Endothelial cell of umbilical vein (primary cell): ENCODE results near the gene HIVEP3. TPM values are rescaled to one million over a fixed set of nuclear protein-coding genes. Genes with fewer than 3 reads are reported as not detected.

Experiments used
- BruUV-seq: library from RNA; stranded (reverse); fragments of 400-500 nt; replicated peaks from 2 replicates; lab custom pipeline; 2021; lab: Mats Ljungman, UMichigan
- CTCF ChIA-PET: fragments of 300-600, 350-600 bp; sonication (Branson Sonifier 250); formaldehyde crosslinking; loops from one replicate; lab custom pipeline; 2021; ENCODE audit warnings: antibody characterized with exemption, inconsistent platforms; lab: Charles Lee
- POLR2A ChIA-PET: fragments of 300-600, 350-600 bp; sonication (Branson Sonifier 250); formaldehyde crosslinking; loops from one replicate; lab custom pipeline; 2021; ENCODE audit warnings: antibody characterized with exemption, inconsistent platforms; lab: Charles Lee
- DNase-seq: peaks from one replicate; pipeline ENCODE4 v3.0.0-alpha.2; 2011; ENCODE audit warnings: low read depth, low spot score
- FAIRE-seq: peaks from 2 replicates; lab custom pipeline; 2011; peaks lifted over from hg19 to GRCh38; lab: Jason Lieb, UNC
- H2AFZ ChIP-seq: 2 replicates; pipeline ENCODE4 v1.6.0; 2012; ENCODE audit warnings: low read depth, low read length, control low read depth, inconsistent platforms
- H3K27ac ChIP-seq: 2 replicates; pipeline ENCODE4 v1.5.1; 2011; ENCODE audit warnings: low read depth, mild to moderate bottlenecking, control low read depth, low read length, moderate library complexity; ENCODE audit not compliant: insufficient read depth
- H3K27me3 ChIP-seq, 2 experiments: 2 replicates each; pipeline versions ENCODE4 v1.6.0 to v1.6.1; 2011; ENCODE audit warnings: low read length in 2 of 2, mixed read lengths in 1 of 2; ENCODE audit not compliant: control insufficient read depth in 2 of 2, insufficient read depth in 2 of 2
- H3K36me3 ChIP-seq, 2 experiments: 2 replicates in 1 of 2; 3 replicates in 1 of 2; pipeline ENCODE4 v1.5.1; 2011; ENCODE audit warnings: low read length in 2 of 2, mild to moderate bottlenecking in 1 of 2, moderate library complexity in 1 of 2; ENCODE audit not compliant: control insufficient read depth in 2 of 2, insufficient read depth in 2 of 2; ENCODE audit errors: extremely low read depth in 1 of 2
- H3K4me1 ChIP-seq: 3 replicates; pipeline ENCODE4 v1.5.1; 2011; ENCODE audit warnings: mild to moderate bottlenecking, low read length; ENCODE audit not compliant: control insufficient read depth, insufficient read depth; ENCODE audit errors: extremely low read depth
- H3K4me2 ChIP-seq: 2 replicates; pipeline ENCODE4 v1.6.1; 2011; ENCODE audit warnings: low read length, control low read depth, mixed read lengths; ENCODE audit not compliant: insufficient read depth
- H3K4me3 ChIP-seq, 3 experiments: fragments of 200-600 bp in 1 of 3; sonication (generic), shearing (Covaris generic) in 1 of 3; replicated peaks in 1 of 3; 2 replicates each; pipeline ENCODE4 v1.5.1; 2011 to 2016; ENCODE audit warnings: control low read depth in 3 of 3, low read length in 3 of 3, mild to moderate bottlenecking in 2 of 3, inconsistent platforms in 1 of 3, low read depth in 1 of 3, moderate library complexity in 1 of 3; ENCODE audit not compliant: insufficient read depth in 1 of 3
- H3K79me2 ChIP-seq: 2 replicates; pipeline ENCODE4 v1.6.0; 2012; ENCODE audit warnings: low read length, inconsistent platforms; ENCODE audit not compliant: control insufficient read depth, insufficient read depth
- H3K9ac ChIP-seq: replicated peaks from 2 replicates; pipeline ENCODE3; 2011; ENCODE audit warnings: low read length, control low read depth; ENCODE audit not compliant: insufficient read depth; ENCODE audit errors: extremely low read depth
- H3K9me1 ChIP-seq: replicated peaks from 3 replicates; pipeline ENCODE4 v1.6.0; 2011; ENCODE audit warnings: mild to moderate bottlenecking, low read length; ENCODE audit not compliant: control insufficient read depth, insufficient read depth; ENCODE audit errors: extremely low read depth
- H3K9me3 ChIP-seq: replicated peaks from 2 replicates; pipeline ENCODE4 v1.5.1; 2012; ENCODE audit warnings: low read length, inconsistent platforms; ENCODE audit not compliant: control insufficient read depth, insufficient read depth
- H4K20me1 ChIP-seq: replicated peaks from 2 replicates; pipeline ENCODE3; 2011; ENCODE audit warnings: mild to moderate bottlenecking, low read length; ENCODE audit not compliant: control insufficient read depth, insufficient read depth; ENCODE audit errors: extremely low read depth
- CTCF ChIP-seq, 2 donors: IDR thresholded peaks; 1 replicate in 1 of 2; 2 replicates in 1 of 2; pipeline ENCODE4 v1.5.1; 2011; ENCODE audit warnings: low read length in 2 of 2, mild to moderate bottlenecking in 2 of 2, moderate library complexity in 2 of 2, control low read depth in 1 of 2, inconsistent platforms in 1 of 2, low read depth in 1 of 2; ENCODE audit not compliant: insufficient read depth in 1 of 2; ENCODE audit errors: extremely low read depth in 1 of 2
- EZH2 ChIP-seq: IDR thresholded peaks from 2 replicates; pipeline ENCODE4 v1.6.1; 2012; ENCODE audit warnings: borderline replicate concordance, low read depth, mild to moderate bottlenecking, moderate library complexity, low read length, inconsistent platforms; ENCODE audit not compliant: severe bottlenecking
- FOS ChIP-seq: IDR thresholded peaks from 2 replicates; pipeline ENCODE4 v1.6.1; 2011; ENCODE audit warnings: mild to moderate bottlenecking, low read length, moderate library complexity, borderline replicate concordance; ENCODE audit not compliant: insufficient read depth
- GATA2 ChIP-seq: IDR thresholded peaks from 2 replicates; pipeline ENCODE4 v1.7.0; 2011; ENCODE audit warnings: low read depth, mild to moderate bottlenecking, moderate library complexity, mixed read lengths, low read length; ENCODE audit not compliant: insufficient read length, insufficient read depth
- JUN ChIP-seq: IDR thresholded peaks from 2 replicates; pipeline ENCODE4 v1.6.1; 2011; ENCODE audit warnings: borderline replicate concordance, low read depth; ENCODE audit not compliant: insufficient read length, insufficient read depth
- MAX ChIP-seq: IDR thresholded peaks from 2 replicates; pipeline ENCODE4 v1.6.1; 2011; ENCODE audit not compliant: insufficient read depth, insufficient read length
- MYC ChIP-seq: IDR thresholded peaks from one replicate; pipeline ENCODE4 v1.6.1; 2011; ENCODE audit warnings: mild to moderate bottlenecking, low read depth, low read length
- POLR2A ChIP-seq: IDR thresholded peaks from 2 replicates; pipeline ENCODE4 v1.6.1; 2012; ENCODE audit warnings: low read depth, mild to moderate bottlenecking, control low read depth, low read length
- POLR2AphosphoS5 ChIP-seq: IDR thresholded peaks from 2 replicates; pipeline ENCODE4 v1.6.1; 2012; ENCODE audit warnings: low read depth, mild to moderate bottlenecking, control low read depth, low read length, moderate library complexity; ENCODE audit not compliant: insufficient read depth
- dilution Hi-C: fragments of 300-500 bp; cut with MboI; formaldehyde crosslinking; loops from one replicate; pipeline ENCODE4 v1.15.0; 2019; ENCODE audit warnings: low sequenced_read_pairs; ENCODE audit not compliant: extremely low pct_ligation_motif_present
- intact Hi-C: fragments of 100-400 bp; cut with micrococcal nuclease; formaldehyde crosslinking; loops from one replicate; pipeline ENCODE4 v1.10.0; 2022
- polyA plus RNA-seq, 4 experiments: library from polyadenylated mRNA; depleted of rRNA in 3 of 4; stranded (reverse) in 3 of 4; unstranded in 1 of 4; fragments of >200 nt; gene quantifications; 2 replicates each; pipeline versions ENCODE4 v1.2.1 to v1.2.3, GENCODE V29; 2011 to 2012; ENCODE audit warnings: missing spikeins in 1 of 4
- total RNA-seq: library from RNA; stranded (reverse); gene quantifications from 2 replicates; pipeline ENCODE4 v1.2.3, GENCODE V29; 2021

The HIVEP3 gene
- total and polyA plus RNA-seq, 2 donors (not counting 3 experiments of a cell fraction or from before 2014, with no cell fraction given), result 3.4 to 4.0 TPM

GRCh38 chr1:41837691-41838090 lies 81.0 kb downstream of the HIVEP3 start:
- BruUV-seq, result no TSS peak
- Histone ChIP-seq H3K36me3 (no peaks in the 10 kb centered on the region), H3K79me2 (no peaks in the 10 kb centered on the region), H3K4me2 (no peak overlapping the region), H3K4me3 (no peak overlapping the region), H3K9me3 (no peaks in the 10 kb centered on the region), H3K4me1 (peaks cover 14% of the 10 kb centered on the region), H4K20me1 (no peaks in the 10 kb centered on the region), H3K27me3 (no peaks in the 10 kb centered on the region), H3K9me1 (no peaks in the 10 kb centered on the region), H3K9ac (no peak overlapping the region), H3K27ac (no peak overlapping the region), H2AFZ (no peak overlapping the region)
- intact Hi-C loops, result no loop called here
- ChIA-PET CTCF (no interaction called here), POLR2A (no interaction called here)
- dilution Hi-C loops, result no loop called here
- no peak for DNase-seq
- FAIRE-seq, result no peak
- TF ChIP-seq POLR2AphosphoS5 (no peak), EZH2 (no peak)

GRCh38 chr1:41835485-41835884 lies 83.2 kb downstream of the HIVEP3 start:
- TF ChIP-seq JUN (no peak), CTCF (IDR thresholded peaks at IDR 0.05; ENCODE audit: extremely low read depth in 1 of 2, insufficient read depth in 1 of 2, low read depth in 1 of 2, low read length in 2 of 2) (no peak), POLR2AphosphoS5 (no peak), FOS (no peak), MYC (no peak), GATA2 (no peak), EZH2 (no peak), POLR2A (no peak), MAX (no peak)
- dilution Hi-C loops (no loop called here), intact Hi-C loops (no loop called here)
- no peaks in the 10 kb centered on the region for H3K79me2 ChIP-seq
- H4K20me1 ChIP-seq, result no peaks in the 10 kb centered on the region
- BruUV-seq, result no TSS peak
- ChIA-PET POLR2A (no interaction called here), CTCF (interaction anchor here (1.0 to 2.5 kb wide), 3 partner anchors 12 to 261 kb away, joined by 3 to 7 read pairs (median 5); no protein-coding TSS in a partner anchor)
- no peak for DNase-seq
- no peak overlapping the region for H2AFZ ChIP-seq
- H3K36me3 ChIP-seq, result no peaks in the 10 kb centered on the region
- peaks cover 0 to 2% of the 10 kb centered on the region in 2 experiments for H3K27me3 ChIP-seq
- no peak overlapping the region for H3K4me2 ChIP-seq
- H3K9me3 ChIP-seq, result no peaks in the 10 kb centered on the region
- no peak for FAIRE-seq
- H3K27ac ChIP-seq, result no peak overlapping the region
- H3K4me3 ChIP-seq, result no peak overlapping the region
- no peak overlapping the region for H3K9ac ChIP-seq
- no peaks in the 10 kb centered on the region for H3K9me1 ChIP-seq
- peaks cover 2% of the 10 kb centered on the region for H3K4me1 ChIP-seq
